PC-3 (cell line): ENCODE measurements around the gene PARN. TPM values are rescaled to one million over a fixed set of nuclear protein-coding genes. Genes with fewer than 3 reads are reported as not detected.

Experiments
- ATAC-seq: fragments of 200-7000 bp; cut with Tn5 transposase; 2 replicates; pipeline ENCODE4 v1.9.1; 2020; ENCODE audit warnings: mild to moderate bottlenecking, moderate library complexity
- BruUV-seq: library from RNA; stranded (reverse); fragments of 400-500 nt; replicated peaks from 2 replicates; lab custom pipeline; 2021; lab: Mats Ljungman, UMichigan
- CTCF ChIA-PET: fragments of 300-600 bp; sonication (Branson Sonifier 250); formaldehyde crosslinking; loops from one replicate; lab custom pipeline; 2022; ENCODE audit warnings: antibody characterized with exemption; lab: Charles Lee
- POLR2A ChIA-PET: fragments of 300-600 bp; sonication (Branson Sonifier 250); formaldehyde crosslinking; loops from one replicate; lab custom pipeline; 2022; ENCODE audit warnings: antibody characterized with exemption; ENCODE audit not compliant: unreplicated experiment; lab: Charles Lee
- DNase-seq: peaks from one replicate; pipeline ENCODE4 v3.0.0-alpha.2; 2015
- H2AFZ ChIP-seq: fragments of 300-600 bp; sonication (generic); 2 replicates; pipeline ENCODE4 v1.6.0; 2016; ENCODE audit warnings: antibody characterized with exemption, low read length
- H3F3A ChIP-seq: fragments of 300-600 bp; sonication (generic); one replicate; pipeline ENCODE4 v1.6.0; 2017; ENCODE audit warnings: antibody characterized with exemption, low read length, control low read depth, mild to moderate bottlenecking; ENCODE audit not compliant: unreplicated experiment
- H3K27ac ChIP-seq: fragments of 300-600 bp; sonication (generic); 2 replicates; pipeline ENCODE4 v1.5.1; 2016; ENCODE audit warnings: mild to moderate bottlenecking, low read length
- H3K27me3 ChIP-seq: fragments of 300-600 bp; sonication (generic); 2 replicates; pipeline ENCODE4 v1.6.1; 2016; ENCODE audit warnings: low read length, mixed read lengths
- H3K36me3 ChIP-seq: fragments of 300-600 bp; sonication (generic); 2 replicates; pipeline ENCODE4 v1.6.1; 2016; ENCODE audit warnings: low read depth, mixed run types, low read length, mixed read lengths
- H3K4me1 ChIP-seq: fragments of 300-600 bp; sonication (generic); 2 replicates; pipeline ENCODE4 v1.5.1; 2016; ENCODE audit warnings: low read length; ENCODE audit not compliant: insufficient read depth
- H3K4me2 ChIP-seq: fragments of 300-600 bp; sonication (generic); 2 replicates; pipeline ENCODE4 v1.6.0; 2016; ENCODE audit warnings: low read length
- H3K4me3 ChIP-seq: fragments of 300-600 bp; sonication (generic); 2 replicates; pipeline ENCODE4 v1.5.1; 2016; ENCODE audit warnings: mild to moderate bottlenecking, low read length, mixed read lengths
- H3K79me2 ChIP-seq: fragments of 300-600 bp; sonication (generic); 2 replicates; pipeline ENCODE4 v1.6.1; 2017; ENCODE audit warnings: low read length, mixed read lengths
- H3K9ac ChIP-seq: fragments of 300-600 bp; sonication (generic); 2 replicates; pipeline ENCODE4 v1.6.0; 2016; ENCODE audit warnings: mild to moderate bottlenecking, low read length
- H3K9me2 ChIP-seq: fragments of 300-600 bp; sonication (generic); replicated peaks from 2 replicates; pipeline ENCODE4 v1.6.1; 2016; ENCODE audit warnings: mixed run types, low read length, mixed read lengths
- H3K9me3 ChIP-seq: fragments of 300-600 bp; sonication (generic); 2 replicates; pipeline ENCODE4 v1.6.1; 2016; ENCODE audit warnings: low read length, mixed read lengths
- H4K20me1 ChIP-seq: fragments of 300-600 bp; sonication (generic); 2 replicates; pipeline ENCODE4 v1.6.1; 2016; ENCODE audit warnings: low read length, mixed read lengths
- CTCF ChIP-seq: fragments of 300-600 bp; sonication (generic); conservative IDR thresholded peaks from 2 replicates; pipeline ENCODE4 v1.5.1; 2017; ENCODE audit warnings: antibody characterized with exemption, low read depth, mild to moderate bottlenecking, low read length
- EZH2 ChIP-seq: fragments of 300-600 bp; sonication (generic); IDR thresholded peaks from one replicate; pipeline ENCODE4 v1.6.1; 2017; ENCODE audit warnings: antibody characterized with exemption, mild to moderate bottlenecking, low read length; ENCODE audit not compliant: unreplicated experiment
- EZH2phosphoT487 ChIP-seq: fragments of 300-600 bp; sonication (generic); IDR thresholded peaks from 2 replicates; pipeline ENCODE4 v1.6.1; 2018; ENCODE audit warnings: mild to moderate bottlenecking, antibody characterized with exemption, low read length, borderline replicate concordance
- intact Hi-C: fragments of 100-400 bp; cut with micrococcal nuclease; formaldehyde crosslinking; loops from 2 replicates; pipeline ENCODE4 v1.9.0; 2023
- total RNA-seq: library from RNA; depleted of rRNA; stranded (reverse); fragments of >200 nt; gene quantifications from 2 replicates; pipeline ENCODE4 v1.2.3, GENCODE V29; 2014

Gene PARN
- total RNA-seq, 1 experiment from 2014 or later, result 34.7 TPM

GRCh38 chr16:14669776-14670175, 39.7 kb upstream of the PARN start:
- Histone ChIP-seq H3K4me2 (no peak overlapping the region), H3K9ac (no peak overlapping the region), H3K27ac (no peak overlapping the region), H3K27me3 (no peaks in the 10 kb centered on the region), H2AFZ (no peak overlapping the region), H3K4me3 (no peak overlapping the region), H3F3A (no peaks in the 10 kb centered on the region), H3K79me2 (no peaks in the 10 kb centered on the region), H4K20me1 (no peaks in the 10 kb centered on the region), H3K9me3 (no peaks in the 10 kb centered on the region), H3K9me2 (no peaks in the 10 kb centered on the region), H3K4me1 (no peaks in the 10 kb centered on the region), H3K36me3 (peaks cover 7% of the 10 kb centered on the region; the same call in 1 of the 2 replicates)
- ATAC-seq (peak; percentile 76), DNase-seq (peak; percentile 39)
- TF ChIP-seq EZH2, result no peak
- TF ChIP-seq CTCF, result no peak
- no peak for TF ChIP-seq EZH2phosphoT487
- ChIA-PET POLR2A (no interaction called here), CTCF (no interaction called here)
- intact Hi-C loops, result no loop called here
- no TSS peak for BruUV-seq

GRCh38 chr16:14668556-14669223, 38.6 kb upstream of the PARN start:
- BruUV-seq, result TSS peak; percentile 10
- H3K27me3 ChIP-seq, result no peaks in the 10 kb centered on the region
- no peak overlapping the region for H3K4me3 ChIP-seq
- no peaks in the 10 kb centered on the region for H3K9me3 ChIP-seq
- CTCF ChIA-PET, result no interaction called here
- peaks cover 9% of the 10 kb centered on the region; the same call in 1 of the 2 replicates for H3K36me3 ChIP-seq
- no peak overlapping the region for H2AFZ ChIP-seq
- POLR2A ChIA-PET, result no interaction called here
- no peak overlapping the region for H3K4me2 ChIP-seq
- TF ChIP-seq EZH2phosphoT487 (no peak), CTCF (no peak), EZH2 (no peak)
- ATAC-seq, result no peak
- no peaks in the 10 kb centered on the region for H3F3A ChIP-seq
- no peaks in the 10 kb centered on the region for H4K20me1 ChIP-seq
- no peak for DNase-seq
- H3K4me1 ChIP-seq, result no peaks in the 10 kb centered on the region
- no peak overlapping the region for H3K27ac ChIP-seq
- no peak overlapping the region for H3K9ac ChIP-seq
- H3K9me2 ChIP-seq, result no peaks in the 10 kb centered on the region
- no peaks in the 10 kb centered on the region for H3K79me2 ChIP-seq
- intact Hi-C loops, result no loop called here
